Body of pancreas (tissue), 4 donors: ENCODE data around the gene AGBL4.

Source experiments
- CTCF ChIP-seq, 7 experiments: fragments of 450-650 bp in 4 of 7; fragments of 200-600 bp in 3 of 7; sonication (generic) in 3 of 7; IDR thresholded peaks; one replicate each; pipeline ENCODE4 v1.5.1; 2016 to 2019; ENCODE audit warnings: antibody characterized with exemption in 7 of 7
- POLR2A ChIP-seq, 3 donors: fragments of 450-650 bp; IDR thresholded peaks; one replicate each; pipeline ENCODE4 v1.6.1; 2016; ENCODE audit warnings: antibody characterized with exemption in 3 of 3, mild to moderate bottlenecking in 2 of 3

DNA sequence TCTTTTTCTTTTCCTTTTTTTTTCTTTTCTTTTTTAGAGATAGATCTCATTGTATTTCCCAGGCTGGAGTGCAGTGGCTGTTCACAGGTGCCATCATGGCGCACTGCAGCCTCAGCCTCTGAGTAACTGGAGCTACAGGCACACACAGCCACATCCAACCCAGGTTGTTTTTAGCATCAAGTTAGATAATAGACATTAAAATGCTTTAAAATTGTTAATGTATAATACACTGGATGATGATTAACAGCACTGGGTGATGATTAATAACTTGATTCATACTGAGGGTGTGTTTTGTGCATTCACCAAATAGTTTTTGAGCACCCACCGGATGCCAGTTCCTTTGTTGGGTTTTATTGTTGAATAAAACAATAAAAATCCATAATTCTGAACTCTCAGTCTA, 1322.3 kb downstream of the AGBL4 start:
- TF ChIP-seq CTCF (IDR thresholded peaks at IDR 0.05), result no peak
- no peak for TF ChIP-seq POLR2A (IDR thresholded peaks at IDR 0.05)
